ENCODE results near the gene PCED1A. TPM values are rescaled to one million over a fixed set of nuclear protein-coding genes. Genes with fewer than 3 reads are reported as not detected.

PCED1A gene
- total and polyA plus RNA-seq, 9 of the 15 experiments (the other 6 are each of a cell fraction or from before 2014, with no cell fraction given) = 1.5 to 11.5 (median 5.9) TPM

GRCh38 chr20:2805689-2806350, 34.6 kb downstream of the PCED1A start:
- FAIRE-seq (no peak), ATAC-seq (no peak), DNase-seq (ENCODE audit: extremely low read depth in 1 of 4, low spot score in 3 of 4) (peak in 3 of 4 experiments; percentile 15 to 50 (median 44))
- Histone ChIP-seq H3K4me3 (no peak overlapping the region), H3K4me2 (ENCODE audit: insufficient read depth, low read length) (no peak overlapping the region), H2AFZ (ENCODE audit: low read depth, low read length) (no peak overlapping the region), H3K9me3 (replicated peaks; ENCODE audit: control insufficient read depth, insufficient read depth, low read depth, low read length) (no peaks in the 10 kb centered on the region), H3K27ac (ENCODE audit: extremely low read depth, low read depth, low read length) (no peak overlapping the region), H4K20me1 (replicated peaks; ENCODE audit: control insufficient read depth, insufficient read depth, low read length) (no peaks in the 10 kb centered on the region), H3K9me1 (ENCODE audit: control insufficient read depth, insufficient read depth, low read length) (no peaks in the 10 kb centered on the region), H3K36me3 (ENCODE audit: control insufficient read depth, insufficient read depth, low read length) (no peaks in the 10 kb centered on the region), H3K9ac (ENCODE audit: insufficient read depth in 1 of 2, low read depth in 2 of 2, low read length in 2 of 2) (no peak overlapping the region), H3K79me2 (ENCODE audit: control insufficient read depth, insufficient read depth, low read length) (no peaks in the 10 kb centered on the region), H3K4me1 (replicated peaks in 1 of 2; ENCODE audit: control insufficient read depth in 2 of 2, insufficient read depth in 2 of 2, low read length in 2 of 2) (peaks cover 4 to 23% of the 10 kb centered on the region in 2 experiments; a peak in 4 of 5 replicates), H3K27me3 (ENCODE audit: control insufficient read depth in 2 of 2, insufficient read depth in 2 of 2, low read length in 2 of 2) (peaks cover 0 to 17% of the 10 kb centered on the region in 2 experiments; a peak in 2 of 5 replicates)
- WGBS (ENCODE audit: insufficient coverage, low coverage, missing lambda C conversion rate) = 17% methylated on average over 8 of the region's 22 CpGs
- TF ChIP-seq KLF16 (IDR thresholded peaks at IDR 0.05) (no peak), EGR1 (conservative IDR thresholded peaks at IDR 0.05) (peak; percentile 85)
- in situ Hi-C loops (cut with MboI) (no loop called here), intact Hi-C loops (cut with micrococcal nuclease) (no loop called here)
- no TSS peak for BruUV-seq (replicated peaks)
- ChIA-PET CTCF (ENCODE audit: low intra/inter-chr PET ratio) (no interaction called here), POLR2A (no interaction called here)

- DNase-seq (ENCODE audit: extremely low read depth in 1 of 4, low spot score in 3 of 4) (no peak), ATAC-seq (peak; percentile 21; the same call in 1 of the 3 replicates), FAIRE-seq (no peak)
- Histone ChIP-seq H3K79me2 (ENCODE audit: control insufficient read depth, insufficient read depth, low read length) (no peaks in the 10 kb centered on the region), H2AFZ (ENCODE audit: low read depth, low read length) (no peak overlapping the region), H3K4me1 (replicated peaks in 1 of 2; ENCODE audit: control insufficient read depth in 2 of 2, insufficient read depth in 2 of 2, low read length in 2 of 2) (peaks cover 4 to 31% of the 10 kb centered on the region in 2 experiments; a peak in 4 of 5 replicates), H3K27me3 (ENCODE audit: control insufficient read depth in 2 of 2, insufficient read depth in 2 of 2, low read length in 2 of 2) (peaks cover 0 to 19% of the 10 kb centered on the region in 2 experiments; a peak in 2 of 5 replicates), H3K9me3 (replicated peaks; ENCODE audit: control insufficient read depth, insufficient read depth, low read depth, low read length) (no peaks in the 10 kb centered on the region), H3K27ac (ENCODE audit: extremely low read depth, low read depth, low read length) (no peak overlapping the region), H3K9ac (ENCODE audit: insufficient read depth in 1 of 2, low read depth in 2 of 2, low read length in 2 of 2) (no peak overlapping the region), H3K4me2 (ENCODE audit: insufficient read depth, low read length) (no peak overlapping the region), H3K36me3 (ENCODE audit: control insufficient read depth, insufficient read depth, low read length) (no peaks in the 10 kb centered on the region), H4K20me1 (replicated peaks; ENCODE audit: control insufficient read depth, insufficient read depth, low read length) (no peaks in the 10 kb centered on the region), H3K9me1 (ENCODE audit: control insufficient read depth, insufficient read depth, low read length) (no peaks in the 10 kb centered on the region), H3K4me3 (no peak overlapping the region)
- in situ Hi-C loops (cut with MboI) = no loop called here
- intact Hi-C loops (cut with micrococcal nuclease) = no loop called here
- POLR2A ChIA-PET = interaction anchor here (1.0 kb wide), 1 partner anchor 10 kb away, joined by 3 read pairs; the partner anchor contains the start of gene C20orf141
- no TSS peak for BruUV-seq (replicated peaks)
- WGBS (ENCODE audit: insufficient coverage, low coverage, missing lambda C conversion rate) = 60% methylated on average over 22 of the region's 49 CpGs
- CTCF ChIA-PET (ENCODE audit: low intra/inter-chr PET ratio) = no interaction called here
Measured at GRCh38 chr20:2804852-2805688, 35.4 kb downstream of the PCED1A start.
